PFSK-1 (cell line): ENCODE results near the gene AKR1E2.

Experiments used
- FOXP2 ChIP-seq: optimal IDR thresholded peaks from 2 replicates; pipeline ENCODE3; 2011; ENCODE audit warnings: borderline replicate concordance, control low read depth, inconsistent platforms; ENCODE audit not compliant: insufficient read depth; ENCODE audit errors: extremely low read length, extremely low read depth
- POLR2AphosphoS5 ChIP-seq: IDR thresholded peaks from 2 replicates; pipeline ENCODE4 v1.6.1; 2012; ENCODE audit warnings: low read depth, mild to moderate bottlenecking, control low read depth, low read length, moderate library complexity

- TF ChIP-seq POLR2AphosphoS5 (no peak), FOXP2 (no peak)
Measured at GRCh38 chr10:4843525-4844180, 17.6 kb downstream of the AKR1E2 start.
